Subcutaneous adipose tissue (tissue), 4 donors: ENCODE results near the gene PPTC7. TPM values are rescaled to one million over a fixed set of nuclear protein-coding genes. Genes with fewer than 3 reads are reported as not detected.

Experiments
- CTCF ChIP-seq: fragments of 450-650 bp; IDR thresholded peaks from one replicate; pipeline ENCODE4 v1.5.1; 2016; ENCODE audit warnings: low read depth, mild to moderate bottlenecking, control low read depth, antibody characterized with exemption, moderate library complexity
- total RNA-seq, 4 donors: library from RNA; depleted of rRNA; stranded (reverse); fragments of >200 nt; gene quantifications; one replicate each; pipeline ENCODE4 v1.1.0, GENCODE V29; 2016

Gene PPTC7
- total RNA-seq, 4 donors from 2014 or later = 24.9 to 31.3 (median 30.3) TPM

- no peak for TF ChIP-seq CTCF
Observed at GRCh38 chr12:110560946-110561345, 22.2 kb downstream of the PPTC7 start.

GRCh38 chr12:110560048-110560447 is 23.1 kb downstream of the PPTC7 start:
- TF ChIP-seq CTCF = no peak

- no peak for TF ChIP-seq CTCF
Observed at GRCh38 chr12:110557300-110557699, 25.8 kb downstream of the PPTC7 start.

GRCh38 chr12:110556705-110557104 is 26.4 kb downstream of the PPTC7 start:
- TF ChIP-seq CTCF = no peak

GRCh38 chr12:110555577-110556406 is 27.3 kb downstream of the PPTC7 start:
- TF ChIP-seq CTCF = no peak

GRCh38 chr12:110554184-110554583 is 28.9 kb downstream of the PPTC7 start:
- no peak for TF ChIP-seq CTCF

- TF ChIP-seq CTCF = no peak
Observed at GRCh38 chr12:110550981-110551380, 32.1 kb downstream of the PPTC7 start.
